Skeletal muscle cell (primary cell): ENCODE measurements around the gene RCE1.
"Not testable (repeated sequence)": the region's sequence is repeated elsewhere in the genome, so short reads cannot be mapped to it uniquely, and the experiment has no call there.

Experiments
- DNase-seq: peaks from one replicate; pipeline ENCODE4 v3.0.0-alpha.2; 2010; ENCODE audit warnings: low read depth
- H3K4me3 ChIP-seq: 2 replicates; pipeline ENCODE4 v1.5.1; 2011; ENCODE audit warnings: low read depth, mild to moderate bottlenecking, control low read depth, low read length, moderate library complexity

Gene RCE1, protein sequence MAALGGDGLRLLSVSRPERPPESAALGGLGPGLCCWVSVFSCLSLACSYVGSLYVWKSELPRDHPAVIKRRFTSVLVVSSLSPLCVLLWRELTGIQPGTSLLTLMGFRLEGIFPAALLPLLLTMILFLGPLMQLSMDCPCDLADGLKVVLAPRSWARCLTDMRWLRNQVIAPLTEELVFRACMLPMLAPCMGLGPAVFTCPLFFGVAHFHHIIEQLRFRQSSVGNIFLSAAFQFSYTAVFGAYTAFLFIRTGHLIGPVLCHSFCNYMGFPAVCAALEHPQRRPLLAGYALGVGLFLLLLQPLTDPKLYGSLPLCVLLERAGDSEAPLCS

DNA sequence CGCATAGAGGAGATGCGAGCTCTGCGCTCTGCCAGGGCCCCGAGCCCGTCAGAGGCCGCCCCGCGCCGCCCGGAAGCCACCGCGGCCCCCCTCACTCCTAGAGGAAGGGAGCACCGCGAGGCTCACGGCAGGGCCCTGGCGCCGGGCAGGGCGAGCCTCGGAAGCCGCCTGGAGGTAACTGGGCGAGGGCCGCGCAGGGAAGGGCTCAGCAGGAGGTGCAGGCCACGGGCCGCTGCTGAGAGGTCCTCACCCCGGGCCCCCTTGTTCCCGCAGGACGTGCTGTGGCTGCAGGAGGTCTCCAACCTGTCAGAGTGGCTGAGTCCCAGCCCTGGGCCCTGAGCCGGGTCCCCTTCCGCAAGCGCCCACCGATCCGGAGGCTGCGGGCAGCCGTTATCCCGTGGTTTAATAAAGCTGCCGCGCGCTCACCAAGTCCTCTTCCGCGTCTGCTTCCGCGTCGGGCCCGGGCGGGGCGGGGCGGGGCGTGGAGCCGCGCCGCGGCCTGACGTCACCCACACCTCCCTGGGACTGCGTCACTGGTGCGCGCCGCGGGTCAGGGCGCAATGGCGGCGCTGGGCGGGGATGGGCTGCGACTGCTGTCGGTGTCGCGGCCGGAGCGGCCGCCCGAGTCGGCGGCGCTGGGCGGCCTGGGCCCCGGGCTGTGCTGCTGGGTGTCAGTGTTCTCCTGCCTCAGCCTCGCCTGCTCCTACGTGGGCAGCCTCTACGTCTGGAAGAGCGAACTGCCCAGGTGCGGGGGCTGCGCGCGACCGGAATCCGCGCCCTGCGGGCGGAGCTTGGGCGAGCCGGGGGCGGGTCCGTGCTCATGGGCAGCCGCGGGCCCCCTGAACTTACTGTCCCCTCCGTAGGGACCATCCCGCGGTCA, at the start of gene RCE1:
TSS of gene RCE1 (plus strand) at position 546 of the 880 bp plus-strand sequence. CDS start at position 561, 15 bp downstream.
- DNase-seq = peak; percentile 47
- H3K4me3 ChIP-seq = peak within 1 kb of the TSS; percentile 99

GRCh38 chr11:66799815-66800214, 43.4 kb upstream of the RCE1 start:
- not testable (repeated sequence) for DNase-seq, H3K4me3 ChIP-seq

GRCh38 chr11:66800720-66801428, 42.4 kb upstream of the RCE1 start:
- DNase-seq = no peak
- H3K4me3 ChIP-seq = no peak overlapping the region

GRCh38 chr11:66809592-66809991, 33.6 kb upstream of the RCE1 start:
- no peak for DNase-seq
- no peak overlapping the region for H3K4me3 ChIP-seq

DNA sequence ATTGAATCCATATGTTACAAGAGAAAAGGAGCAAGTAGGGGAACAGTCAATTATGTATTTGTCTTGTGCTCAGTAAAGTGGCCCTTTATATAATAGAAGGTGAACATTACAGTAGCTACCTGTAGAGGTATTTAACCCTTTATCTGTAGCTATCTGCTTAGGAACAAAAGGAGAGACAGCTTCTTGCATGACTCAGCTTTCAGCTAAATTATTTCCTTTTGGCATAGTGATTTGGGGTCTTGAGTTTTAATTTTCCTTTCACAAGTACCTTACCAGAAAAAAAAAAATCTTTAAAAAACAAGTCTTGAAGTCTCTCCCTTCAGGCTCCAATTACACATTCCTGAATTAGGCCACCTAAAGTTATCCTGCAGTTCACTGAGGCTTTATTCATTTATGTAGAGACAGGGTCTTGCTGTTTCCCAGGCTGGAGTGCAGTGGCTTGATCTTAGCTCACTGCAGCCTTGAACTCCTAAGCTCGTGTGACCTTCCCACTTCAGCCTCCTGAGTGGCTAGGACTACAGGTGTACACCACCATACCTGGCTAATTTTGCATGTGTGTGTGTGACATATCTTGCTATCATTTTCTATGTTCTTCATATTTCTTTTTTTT, 32.6 kb upstream of the RCE1 start:
- no peak for DNase-seq
- no peak overlapping the region for H3K4me3 ChIP-seq

DNA sequence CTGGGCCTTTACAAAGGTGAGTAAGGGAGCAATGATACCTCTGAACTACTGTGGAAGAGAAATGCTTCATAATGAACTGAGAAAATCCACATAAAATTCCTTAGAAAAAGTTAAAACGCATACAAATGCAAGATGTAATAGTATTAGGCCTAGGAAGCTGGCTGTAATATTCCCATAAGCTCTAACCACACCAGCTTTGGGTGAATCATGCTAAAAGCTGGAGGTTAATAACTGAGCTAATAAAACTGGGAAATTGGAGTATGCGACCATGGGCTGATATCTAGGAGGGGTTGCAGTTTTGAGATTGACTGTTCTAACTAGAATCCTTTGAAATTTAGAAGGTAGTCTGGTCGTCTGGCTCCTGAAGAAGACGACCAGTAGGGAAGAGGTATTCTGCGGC, 28.6 kb upstream of the RCE1 start:
- DNase-seq = no peak
- H3K4me3 ChIP-seq = no peak overlapping the region

GRCh38 chr11:66815646-66816045, 27.6 kb upstream of the RCE1 start:
- H3K4me3 ChIP-seq = no peak overlapping the region

GRCh38 chr11:66818231-66818955, 24.8 kb upstream of the RCE1 start:
- no peak overlapping the region for H3K4me3 ChIP-seq
- DNase-seq = no peak

More at GRCh38 chr11:66815646-66816045, 27.6 kb upstream of the RCE1 start:
- DNase-seq = no peak

- no peak for DNase-seq
- H3K4me3 ChIP-seq = no peak overlapping the region
These were observed 22.9 kb upstream of the RCE1 start for GRCh38 chr11:66820381-66820780.

DNA sequence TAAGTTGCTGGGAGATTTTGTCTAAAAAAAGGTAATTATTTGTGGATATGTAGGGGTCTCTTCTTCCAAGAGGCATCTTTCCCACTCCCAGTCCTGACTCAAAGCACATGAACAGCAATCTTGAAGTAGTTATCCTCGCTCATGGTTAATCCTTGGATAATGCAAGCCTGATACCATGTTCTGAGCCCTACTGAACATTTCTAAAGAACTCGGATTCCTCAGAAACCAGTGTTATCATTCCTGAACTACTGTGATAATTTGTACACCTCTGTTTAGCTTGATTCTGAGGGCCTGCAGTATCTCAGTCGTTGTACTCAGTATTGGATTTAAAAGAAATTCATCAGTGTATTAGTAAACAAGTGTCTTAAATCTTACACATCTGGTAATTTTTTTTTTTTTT, 22.3 kb upstream of the RCE1 start:
- no peak overlapping the region for H3K4me3 ChIP-seq
- no peak for DNase-seq

DNA sequence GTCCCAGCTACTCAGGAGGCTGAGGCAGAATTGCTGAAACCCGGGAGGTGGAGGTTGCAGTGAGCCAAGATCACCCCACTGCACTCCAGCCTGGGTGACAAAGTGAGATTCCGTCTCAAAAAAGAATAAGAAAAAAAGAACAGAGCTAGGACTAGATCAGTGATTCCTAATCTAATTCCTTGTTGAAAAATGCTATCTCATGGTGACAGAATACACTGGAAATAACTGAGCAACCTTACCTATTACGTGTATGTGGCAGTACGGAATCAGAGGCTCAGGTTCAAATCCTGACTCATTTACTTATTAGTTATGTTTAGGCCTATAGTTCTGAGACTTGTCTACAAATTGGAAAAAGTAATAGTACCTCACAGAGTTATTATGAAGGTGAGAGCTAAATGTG, 19.5 kb upstream of the RCE1 start:
- H3K4me3 ChIP-seq = no peak overlapping the region
- no peak for DNase-seq

GRCh38 chr11:66824573-66824972, 18.7 kb upstream of the RCE1 start:
- H3K4me3 ChIP-seq, DNase-seq: not testable (repeated sequence)

- no peak overlapping the region for H3K4me3 ChIP-seq
- no peak for DNase-seq
These were observed 8.7 kb upstream of the RCE1 start for GRCh38 chr11:66834539-66834845.

GRCh38 chr11:66834943-66835342, 8.3 kb upstream of the RCE1 start:
- DNase-seq = no peak
- no peak overlapping the region for H3K4me3 ChIP-seq

GRCh38 chr11:66835768-66836405, 7.4 kb upstream of the RCE1 start:
- H3K4me3 ChIP-seq = no peak overlapping the region
- DNase-seq = peak; percentile 73

DNA sequence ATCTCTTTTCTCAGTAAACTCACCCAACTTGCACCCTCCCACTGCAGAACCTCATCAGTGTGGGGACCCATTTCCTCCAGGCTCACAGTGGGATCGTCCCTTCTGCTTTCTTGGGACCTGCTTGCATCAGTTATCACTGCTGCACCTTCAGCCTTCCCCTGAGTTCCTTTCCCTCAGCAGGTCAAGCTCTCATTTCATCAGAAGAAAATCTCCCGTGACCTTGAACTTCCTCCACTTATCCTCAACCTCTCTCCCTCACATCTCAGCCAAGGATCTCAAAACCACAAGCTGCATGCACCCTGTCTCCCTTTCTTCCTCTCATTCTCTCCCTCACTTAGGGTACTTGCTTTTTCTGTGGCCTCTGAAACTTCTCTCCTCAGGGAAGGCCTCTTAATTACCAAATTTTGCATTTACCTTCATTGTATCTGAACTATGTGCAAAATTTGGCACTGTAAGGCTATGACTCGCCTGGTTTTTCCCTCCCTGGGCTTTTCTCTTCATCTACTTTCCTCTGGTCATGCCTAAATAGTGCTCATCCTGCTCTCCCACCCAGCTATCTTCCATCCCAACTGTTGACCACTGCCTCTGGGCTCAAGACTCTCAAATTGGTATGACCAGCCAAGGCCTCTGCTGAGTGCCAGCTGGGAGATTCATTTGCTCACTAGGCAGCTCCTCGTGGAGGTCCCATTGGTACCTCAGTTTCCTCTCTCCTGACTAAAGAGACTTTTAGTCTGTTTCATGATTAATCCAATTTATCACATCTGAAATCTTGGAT, 2.7 kb upstream of the RCE1 start:
- no peak overlapping the region for H3K4me3 ChIP-seq
- DNase-seq = no peak

- DNase-seq = no peak
- peak overlapping the region; percentile 99 for H3K4me3 ChIP-seq
These were observed 1.4 kb upstream of the RCE1 start for GRCh38 chr11:66841861-66842260.

DNA sequence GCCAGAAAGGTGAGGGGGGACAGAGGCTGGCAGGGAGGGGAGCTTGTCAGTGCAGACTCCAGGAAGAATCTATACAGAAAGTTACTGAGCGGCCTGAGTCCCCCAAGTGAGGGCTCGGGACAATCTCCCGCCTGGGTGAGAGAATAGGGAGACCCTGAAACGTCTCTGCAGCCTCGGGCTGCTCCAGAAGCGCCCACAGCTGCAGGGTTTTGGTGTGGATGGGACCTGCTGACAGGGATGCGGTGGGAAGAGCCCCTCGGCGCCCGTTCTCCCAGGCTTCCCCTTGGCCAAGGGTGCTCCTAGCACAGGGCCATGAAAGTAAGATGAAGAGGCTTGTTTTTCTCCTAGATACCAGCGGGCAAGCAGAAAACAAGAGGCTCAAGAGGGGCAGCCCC, 743 bp upstream of the RCE1 start:
- no peak for DNase-seq
- peak overlapping the region; percentile 99 for H3K4me3 ChIP-seq
